HCT116 (cell line): ENCODE measurements around the gene ZDHHC22. TPM values are rescaled to one million over a fixed set of nuclear protein-coding genes. Genes with fewer than 3 reads are reported as not detected.
A peak's percentile ranks its signal among the peaks of the same experiment; 100 is the strongest.

Source experiments
- ATAC-seq: fragments of 200-7000 bp; cut with Tn5 transposase; 2 replicates; pipeline ENCODE4 v1.9.1; 2020; ENCODE audit warnings: mild to moderate bottlenecking, moderate library complexity
- BruUV-seq: library from RNA; stranded (reverse); fragments of 400-500 nt; replicated peaks from 2 replicates; lab custom pipeline; 2021; lab: Mats Ljungman, UMichigan
- CTCF ChIA-PET: fragments of 300-600 bp; sonication (Branson Sonifier 250); formaldehyde crosslinking; loops from one replicate; lab custom pipeline; 2021; ENCODE audit warnings: antibody characterized with exemption; lab: Charles Lee
- POLR2A ChIA-PET: fragments of 300-600, 350-600 bp; sonication (Branson Sonifier 250); formaldehyde crosslinking; loops from one replicate; lab custom pipeline; 2021; ENCODE audit warnings: antibody characterized with exemption; lab: Charles Lee
- RAD21 ChIA-PET, 2 experiments: fragments of 300-600 bp; sonication (Branson Sonifier 250); formaldehyde crosslinking; loops; one replicate each; lab custom pipeline; 2023; ENCODE audit warnings: low total read pairs in 2 of 2; ENCODE audit not compliant: uncharacterized antibody in 2 of 2, unreplicated experiment in 2 of 2, low non-redundant PET in 1 of 2; lab: Charles Lee
- DNase-seq: peaks from one replicate; pipeline ENCODE4 v3.0.0-alpha.2; 2010; ENCODE audit warnings: low read depth, low spot score
- H2AFZ ChIP-seq: fragments of 200-600 bp; shearing (Covaris generic), sonication (generic); 2 replicates; pipeline ENCODE4 v1.6.1; 2017; ENCODE audit warnings: low read depth, mixed run types, mixed read lengths, antibody characterized with exemption, low read length; ENCODE audit not compliant: poor library complexity, severe bottlenecking
- H3K27ac ChIP-seq: 2 replicates; pipeline ENCODE4 v1.5.1; 2012; ENCODE audit warnings: low read depth, low read length
- H3K27me3 ChIP-seq: fragments of 200-600 bp; sonication (generic); 2 replicates; pipeline ENCODE4 v1.6.1; 2016; ENCODE audit warnings: mixed run types, low read length, mixed read lengths; ENCODE audit not compliant: insufficient read depth
- H3K36me3 ChIP-seq, 2 experiments: fragments of 200-500 bp in 1 of 2; fragments of 200-600 bp in 1 of 2; sonication (Bioruptor generic) in 1 of 2; sonication (generic) in 1 of 2; 2 replicates each; pipeline versions ENCODE4 v1.5.1 to v1.6.1; 2014 to 2016; ENCODE audit warnings: low read length in 2 of 2, inconsistent platforms in 1 of 2, mixed read lengths in 1 of 2, mixed run types in 1 of 2; ENCODE audit not compliant: insufficient read depth in 2 of 2, control insufficient read depth in 1 of 2
- H3K4me1 ChIP-seq, 2 experiments: fragments of 200-600 bp in 1 of 2; sonication (generic) in 1 of 2; 2 replicates each; pipeline versions ENCODE4 v1.5.1 to v1.6.1; 2012 to 2017; ENCODE audit warnings: low read length in 2 of 2, inconsistent platforms in 1 of 2, mild to moderate bottlenecking in 1 of 2, mixed read lengths in 1 of 2, mixed run types in 1 of 2, moderate library complexity in 1 of 2; ENCODE audit not compliant: insufficient read depth in 2 of 2, control insufficient read depth in 1 of 2
- H3K4me2 ChIP-seq: fragments of 200-600 bp; sonication (generic); 2 replicates; pipeline ENCODE4 v1.6.1; 2017; ENCODE audit warnings: mixed run types, low read length, mixed read lengths
- H3K4me3 ChIP-seq, 2 experiments: fragments of 200-600 bp in 1 of 2; sonication (generic) in 1 of 2; replicated peaks in 1 of 2; 2 replicates each; pipeline ENCODE4 v1.5.1; 2011 to 2016; ENCODE audit warnings: low read length in 2 of 2, control low read depth in 1 of 2, low read depth in 1 of 2, mild to moderate bottlenecking in 1 of 2, mixed read lengths in 1 of 2, mixed run types in 1 of 2
- H3K79me2 ChIP-seq: fragments of 200-600 bp; sonication (generic); 2 replicates; pipeline ENCODE4 v1.6.1; 2017; ENCODE audit warnings: mild to moderate bottlenecking, mixed run types, low read length, moderate library complexity, mixed read lengths; ENCODE audit not compliant: insufficient read depth
- H3K9ac ChIP-seq: fragments of 200-600 bp; sonication (generic); 2 replicates; pipeline ENCODE4 v1.6.1; 2016; ENCODE audit warnings: low read length, mixed read lengths
- H3K9me2 ChIP-seq: fragments of 200-600 bp; sonication (generic), shearing (Covaris generic); 2 replicates; pipeline ENCODE4 v1.6.1; 2017; ENCODE audit warnings: mixed run types, mild to moderate bottlenecking, moderate library complexity; ENCODE audit not compliant: insufficient read depth
- H3K9me3 ChIP-seq, 2 experiments: fragments of 200-500 bp in 1 of 2; fragments of 200-600 bp in 1 of 2; sonication (Bioruptor generic) in 1 of 2; sonication (generic) in 1 of 2; 2 replicates each; pipeline ENCODE4 v1.6.1; 2014 to 2017; ENCODE audit warnings: low read length in 2 of 2, mixed read lengths in 2 of 2, inconsistent platforms in 1 of 2, low read depth in 1 of 2, mild to moderate bottlenecking in 1 of 2, mixed run types in 1 of 2, moderate library complexity in 1 of 2; ENCODE audit not compliant: control insufficient read depth in 1 of 2, insufficient read depth in 1 of 2
- H4K20me1 ChIP-seq: fragments of 200-600 bp; sonication (generic), shearing (Covaris generic); 2 replicates; pipeline ENCODE4 v1.6.1; 2017; ENCODE audit warnings: mixed run types, mild to moderate bottlenecking, moderate library complexity; ENCODE audit not compliant: insufficient read depth
- EGR1 ChIP-seq: IDR thresholded peaks from 2 replicates; pipeline ENCODE4 v1.6.1; 2012; ENCODE audit warnings: low read depth
- EZH2 ChIP-seq: fragments of 200-600 bp; sonication (generic); IDR thresholded peaks from 2 replicates; pipeline ENCODE4 v1.6.1; 2017; ENCODE audit warnings: antibody characterized with exemption, mixed run types
- FOSL1 ChIP-seq: IDR thresholded peaks from 2 replicates; pipeline ENCODE4 v1.6.1; 2012; ENCODE audit warnings: low read depth
- JUND ChIP-seq: IDR thresholded peaks from 2 replicates; pipeline ENCODE4 v1.6.1; 2012
- SIN3A ChIP-seq: IDR thresholded peaks from 2 replicates; pipeline ENCODE4 v1.6.1; 2012; ENCODE audit warnings: low read depth
- SP1 ChIP-seq: IDR thresholded peaks from 2 replicates; pipeline ENCODE4 v1.6.1; 2012; ENCODE audit warnings: low read depth
- SRF ChIP-seq: IDR thresholded peaks from 2 replicates; pipeline ENCODE4 v1.6.1; 2012; ENCODE audit warnings: low read depth
- ZFX ChIP-seq: fragments of 450-650 bp; IDR thresholded peaks from 2 replicates; pipeline ENCODE4 v1.6.1; 2017
- ZNF274 ChIP-seq: fragments of 200-500 bp; sonication (Bioruptor generic); IDR thresholded peaks from 2 replicates; pipeline ENCODE4 v1.6.1; 2014; ENCODE audit warnings: mild to moderate bottlenecking, low read depth, low read length, inconsistent platforms
- intact Hi-C: fragments of 100-400 bp; cut with micrococcal nuclease; formaldehyde crosslinking; loops from 2 replicates; pipeline ENCODE4 v1.10.0; 2022
- total RNA-seq: library from RNA; stranded (reverse); gene quantifications from one replicate; pipeline ENCODE4 v1.2.1, GENCODE V29; 2021; ENCODE audit not compliant: unreplicated experiment
- TF ChIP-seq, protein P1 (sequence below): IDR thresholded peaks from 2 replicates; pipeline ENCODE4 v1.6.1; 2011; ENCODE audit warnings: mild to moderate bottlenecking, low read length, moderate library complexity; ENCODE audit not compliant: insufficient replicate concordance; ENCODE audit errors: extremely low read depth

The ZDHHC22 gene
- total RNA-seq, 1 experiment from 2014 or later = 0.10 TPM

GRCh38 chr14:77180726-77181602 lies 39.4 kb upstream of the ZDHHC22 start:
- peak overlapping the region; percentile 66 to 68 for H3K4me3 ChIP-seq
- POLR2A ChIA-PET = interaction anchor here (0.6 to 2.0 kb wide), 5 partner anchors 10 to 325 kb away, joined by 3 to 6 read pairs (median 4); partner anchors contain the start of genes GSTZ1 and POMT2
- H4K20me1 ChIP-seq = no peaks in the 10 kb centered on the region
- TF ChIP-seq SRF (no peak), JUND (no peak), EGR1 (no peak), EZH2 (no peak), FOSL1 (no peak), SIN3A (no peak), ZFX (no peak), ZNF274 (no peak), SP1 (no peak)
- TF ChIP-seq, protein P1, sequence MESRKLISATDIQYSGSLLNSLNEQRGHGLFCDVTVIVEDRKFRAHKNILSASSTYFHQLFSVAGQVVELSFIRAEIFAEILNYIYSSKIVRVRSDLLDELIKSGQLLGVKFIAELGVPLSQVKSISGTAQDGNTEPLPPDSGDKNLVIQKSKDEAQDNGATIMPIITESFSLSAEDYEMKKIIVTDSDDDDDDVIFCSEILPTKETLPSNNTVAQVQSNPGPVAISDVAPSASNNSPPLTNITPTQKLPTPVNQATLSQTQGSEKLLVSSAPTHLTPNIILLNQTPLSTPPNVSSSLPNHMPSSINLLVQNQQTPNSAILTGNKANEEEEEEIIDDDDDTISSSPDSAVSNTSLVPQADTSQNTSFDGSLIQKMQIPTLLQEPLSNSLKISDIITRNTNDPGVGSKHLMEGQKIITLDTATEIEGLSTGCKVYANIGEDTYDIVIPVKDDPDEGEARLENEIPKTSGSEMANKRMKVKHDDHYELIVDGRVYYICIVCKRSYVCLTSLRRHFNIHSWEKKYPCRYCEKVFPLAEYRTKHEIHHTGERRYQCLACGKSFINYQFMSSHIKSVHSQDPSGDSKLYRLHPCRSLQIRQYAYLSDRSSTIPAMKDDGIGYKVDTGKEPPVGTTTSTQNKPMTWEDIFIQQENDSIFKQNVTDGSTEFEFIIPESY = no peak
- H3K9me3 ChIP-seq = no peaks in the 10 kb centered on the region
- RAD21 ChIA-PET = no interaction called here
- BruUV-seq = no TSS peak
- no peaks in the 10 kb centered on the region for H3K36me3 ChIP-seq
- H3K27me3 ChIP-seq = no peaks in the 10 kb centered on the region
- peak overlapping the region; percentile 27; the same call in 1 of the 2 replicates for H3K9ac ChIP-seq
- H3K4me1 ChIP-seq = peaks cover 9 to 42% of the 10 kb centered on the region in 2 experiments
- no peak for DNase-seq
- peak overlapping the region; percentile 64 for H3K27ac ChIP-seq
- no peaks in the 10 kb centered on the region for H3K9me2 ChIP-seq
- peak overlapping the region; percentile 93 for H2AFZ ChIP-seq
- H3K4me2 ChIP-seq = peak overlapping the region; percentile 90
- H3K79me2 ChIP-seq = no peaks in the 10 kb centered on the region
- CTCF ChIA-PET = interaction anchor here (0.9 to 2.1 kb wide), 5 partner anchors 27 to 308 kb away, joined by 4 to 23 read pairs (median 5); partner anchors contain the start of genes GSTZ1 and POMT2
- intact Hi-C loops = no loop called here
- peak; percentile 65 for ATAC-seq
